Subcutaneous adipose tissue (tissue), 4 donors: ENCODE measurements around the gene COL19A1. TPM values are rescaled to one million over a fixed set of nuclear protein-coding genes. Genes with fewer than 3 reads are reported as not detected.

ENCODE experiments used
- CTCF ChIP-seq: fragments of 450-650 bp; IDR thresholded peaks from one replicate; pipeline ENCODE4 v1.5.1; 2016; ENCODE audit warnings: low read depth, mild to moderate bottlenecking, control low read depth, antibody characterized with exemption, moderate library complexity
- total RNA-seq, 4 donors: library from RNA; depleted of rRNA; stranded (reverse); fragments of >200 nt; gene quantifications; one replicate each; pipeline ENCODE4 v1.1.0, GENCODE V29; 2016

Gene COL19A1
- total RNA-seq, 4 donors from 2014 or later = not detected

- TF ChIP-seq CTCF = no peak
Observed at GRCh38 chr6:70166088-70166958, 300.0 kb downstream of the COL19A1 start.

- TF ChIP-seq CTCF = no peak
Observed at GRCh38 chr6:70168681-70169377, 302.5 kb downstream of the COL19A1 start.

- no peak for TF ChIP-seq CTCF
Observed at GRCh38 chr6:70171236-70171635, 304.9 kb downstream of the COL19A1 start.

- TF ChIP-seq CTCF = no peak
Observed at GRCh38 chr6:70172252-70172651, 305.9 kb downstream of the COL19A1 start.

- TF ChIP-seq CTCF = no peak
Observed at GRCh38 chr6:70175770-70176169, 309.4 kb downstream of the COL19A1 start.

GRCh38 chr6:70176842-70177550 is 310.6 kb downstream of the COL19A1 start:
- no peak for TF ChIP-seq CTCF
